ENCODE measurements around the gene NDC1. TPM values are rescaled to one million over a fixed set of nuclear protein-coding genes. Genes with fewer than 3 reads are reported as not detected.
"Not testable (repeated sequence)": the region's sequence is repeated elsewhere in the genome, so short reads cannot be mapped to it uniquely, and the experiment has no call there.

The NDC1 gene, protein sequence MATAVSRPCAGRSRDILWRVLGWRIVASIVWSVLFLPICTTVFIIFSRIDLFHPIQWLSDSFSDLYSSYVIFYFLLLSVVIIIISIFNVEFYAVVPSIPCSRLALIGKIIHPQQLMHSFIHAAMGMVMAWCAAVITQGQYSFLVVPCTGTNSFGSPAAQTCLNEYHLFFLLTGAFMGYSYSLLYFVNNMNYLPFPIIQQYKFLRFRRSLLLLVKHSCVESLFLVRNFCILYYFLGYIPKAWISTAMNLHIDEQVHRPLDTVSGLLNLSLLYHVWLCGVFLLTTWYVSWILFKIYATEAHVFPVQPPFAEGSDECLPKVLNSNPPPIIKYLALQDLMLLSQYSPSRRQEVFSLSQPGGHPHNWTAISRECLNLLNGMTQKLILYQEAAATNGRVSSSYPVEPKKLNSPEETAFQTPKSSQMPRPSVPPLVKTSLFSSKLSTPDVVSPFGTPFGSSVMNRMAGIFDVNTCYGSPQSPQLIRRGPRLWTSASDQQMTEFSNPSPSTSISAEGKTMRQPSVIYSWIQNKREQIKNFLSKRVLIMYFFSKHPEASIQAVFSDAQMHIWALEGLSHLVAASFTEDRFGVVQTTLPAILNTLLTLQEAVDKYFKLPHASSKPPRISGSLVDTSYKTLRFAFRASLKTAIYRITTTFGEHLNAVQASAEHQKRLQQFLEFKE
- total RNA-seq, result 9.3 TPM

DNA sequence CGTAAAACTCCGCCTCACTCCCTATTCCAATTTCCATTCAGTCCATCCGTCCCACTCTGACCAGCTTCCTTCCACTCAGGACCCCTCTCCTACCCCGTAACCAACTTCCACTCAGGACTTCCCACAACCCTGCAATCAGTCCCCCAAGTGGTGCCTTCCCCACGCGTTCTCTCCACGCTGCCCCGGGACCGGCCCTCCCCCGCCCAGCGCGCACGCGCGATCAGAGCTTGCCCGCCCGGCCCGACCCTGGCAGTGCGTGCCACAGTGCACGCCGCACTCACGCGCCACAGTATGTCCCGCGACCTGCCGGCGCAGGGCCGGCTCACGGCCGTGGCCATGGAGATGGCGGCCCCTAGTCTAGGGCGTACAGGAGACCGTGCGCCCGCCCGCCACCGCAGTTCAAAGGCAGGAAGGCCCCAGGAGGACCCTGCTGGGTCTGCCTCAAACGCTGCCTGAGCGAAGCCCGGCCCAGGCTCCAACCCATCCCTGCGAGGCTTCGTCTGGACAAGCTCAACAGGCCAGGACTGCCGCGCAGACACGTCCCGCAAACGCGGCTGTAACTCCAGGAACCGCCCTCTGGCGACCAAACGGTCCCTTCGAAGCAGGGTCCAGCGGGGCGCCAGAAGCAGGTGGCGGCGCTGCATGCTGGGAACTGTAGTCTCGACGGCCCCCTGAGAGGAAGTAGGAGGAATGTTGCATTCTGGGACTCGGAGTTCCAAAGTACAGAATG lies at the start of gene NDC1:
TSS of gene NDC1 (minus strand) at position 373 of the 730 bp plus-strand sequence. CDS start at position 338, 35 bp downstream.
- intact Hi-C loops (cut with DNase I), result loop anchor here (1.0 to 5.0 kb wide), 4 partner anchors 49 to 926 kb away; partner anchors contain the start of genes LRRC42, PARS2, TCEANC2 and TMEM59
- H3K36me3 ChIP-seq, result no peaks in the 10 kb centered on the region
- no peaks in the 10 kb centered on the region for H3K9me3 ChIP-seq
- TF ChIP-seq, protein P1, sequence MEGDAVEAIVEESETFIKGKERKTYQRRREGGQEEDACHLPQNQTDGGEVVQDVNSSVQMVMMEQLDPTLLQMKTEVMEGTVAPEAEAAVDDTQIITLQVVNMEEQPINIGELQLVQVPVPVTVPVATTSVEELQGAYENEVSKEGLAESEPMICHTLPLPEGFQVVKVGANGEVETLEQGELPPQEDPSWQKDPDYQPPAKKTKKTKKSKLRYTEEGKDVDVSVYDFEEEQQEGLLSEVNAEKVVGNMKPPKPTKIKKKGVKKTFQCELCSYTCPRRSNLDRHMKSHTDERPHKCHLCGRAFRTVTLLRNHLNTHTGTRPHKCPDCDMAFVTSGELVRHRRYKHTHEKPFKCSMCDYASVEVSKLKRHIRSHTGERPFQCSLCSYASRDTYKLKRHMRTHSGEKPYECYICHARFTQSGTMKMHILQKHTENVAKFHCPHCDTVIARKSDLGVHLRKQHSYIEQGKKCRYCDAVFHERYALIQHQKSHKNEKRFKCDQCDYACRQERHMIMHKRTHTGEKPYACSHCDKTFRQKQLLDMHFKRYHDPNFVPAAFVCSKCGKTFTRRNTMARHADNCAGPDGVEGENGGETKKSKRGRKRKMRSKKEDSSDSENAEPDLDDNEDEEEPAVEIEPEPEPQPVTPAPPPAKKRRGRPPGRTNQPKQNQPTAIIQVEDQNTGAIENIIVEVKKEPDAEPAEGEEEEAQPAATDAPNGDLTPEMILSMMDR (IDR thresholded peaks at IDR 0.05), result peak in 1 of 3 experiments; percentile 35
- peak; percentile 63 to 93 for DNase-seq (ENCODE audit: low spot score in 2 of 2)
- peak within 1 kb of the TSS; percentile 53 to 83 for H3K4me3 ChIP-seq
- H3K27me3 ChIP-seq, result no peaks in the 10 kb centered on the region
- H3K27ac ChIP-seq, result peak within 1 kb of the TSS; percentile 90 to 97
- H3K4me1 ChIP-seq, result peaks cover 0 to 9% of the 10 kb centered on the region in 2 donors

DNA sequence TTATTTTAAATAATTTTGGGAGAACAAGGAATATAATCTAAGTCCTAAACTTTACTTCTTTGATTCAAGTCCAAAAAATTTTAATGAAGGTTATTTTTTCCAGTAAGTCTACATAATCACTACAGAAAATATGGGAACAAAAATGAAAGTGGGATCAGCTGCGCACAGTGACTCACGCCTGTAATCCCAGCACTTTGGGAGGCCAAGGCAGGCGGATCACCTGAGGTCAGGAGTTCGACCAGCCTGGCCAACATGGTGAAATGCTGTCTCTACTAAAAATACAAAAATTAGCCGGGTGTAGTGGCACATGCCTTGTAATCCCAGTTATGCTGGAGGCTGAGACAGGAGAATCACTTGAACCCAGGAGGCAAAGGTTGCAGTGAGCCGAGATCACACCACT lies 45.5 kb upstream of the NDC1 start:
- DNase-seq (ENCODE audit: low spot score in 2 of 2); H3K27ac ChIP-seq; H3K4me3 ChIP-seq; H3K9me3 ChIP-seq; H3K4me1 ChIP-seq; H3K27me3 ChIP-seq; intact Hi-C loops (cut with DNase I): not testable (repeated sequence)
- H3K36me3 ChIP-seq, result peaks cover 27 to 31% of the 10 kb centered on the region in 2 donors

DNA sequence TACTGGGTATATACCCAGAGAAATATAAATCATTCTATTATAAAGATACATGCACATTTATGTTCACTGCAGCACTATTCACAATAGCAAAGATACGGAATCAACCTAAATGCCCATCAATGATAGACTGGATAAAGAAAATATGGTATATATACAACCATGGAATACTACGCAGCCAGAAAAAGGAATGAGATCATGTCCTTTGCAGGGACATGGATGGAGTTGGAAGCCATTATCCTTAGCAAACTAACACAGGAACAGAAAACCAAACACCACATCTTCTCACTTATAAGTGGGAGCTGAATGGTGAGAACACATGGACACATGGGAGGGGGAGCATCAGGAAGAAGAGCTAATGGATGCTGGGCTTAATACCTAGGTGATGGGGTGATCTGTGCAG lies 43.8 kb upstream of the NDC1 start:
- DNase-seq (ENCODE audit: low spot score in 2 of 2); H3K4me3 ChIP-seq; H3K4me1 ChIP-seq; intact Hi-C loops (cut with DNase I); H3K27me3 ChIP-seq; H3K27ac ChIP-seq; H3K9me3 ChIP-seq: not testable (repeated sequence)
- H3K36me3 ChIP-seq, result peaks cover 37 to 39% of the 10 kb centered on the region in 2 donors

DNA sequence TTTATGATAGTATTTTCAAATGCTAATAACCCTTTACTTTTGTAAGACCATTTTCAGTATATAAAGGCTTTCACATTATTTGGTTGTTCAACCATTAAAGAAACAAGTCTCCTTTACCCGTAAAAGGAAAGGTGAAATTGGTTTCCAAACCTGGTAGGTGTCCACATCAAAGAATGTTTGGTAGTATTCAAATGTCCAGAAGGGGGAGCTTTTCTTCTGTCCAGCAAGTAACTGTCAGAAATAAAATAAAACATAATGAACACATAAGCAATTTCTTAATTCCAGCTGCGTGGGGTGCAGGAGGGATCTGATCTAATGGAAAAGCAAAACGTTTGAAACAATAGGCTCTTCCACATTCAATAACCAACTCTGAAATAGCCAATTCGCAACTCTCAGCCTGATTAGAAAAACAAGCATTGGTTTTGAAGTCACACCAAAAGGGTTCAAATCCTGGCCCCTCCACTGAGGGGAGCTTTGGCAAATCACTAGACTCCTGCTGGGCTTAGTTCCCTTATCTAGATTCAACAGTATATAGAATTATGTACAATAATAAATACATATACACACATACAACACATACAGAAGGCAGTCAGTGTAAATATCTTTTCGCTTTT lies 40.5 kb upstream of the NDC1 start:
- DNase-seq (ENCODE audit: low spot score in 2 of 2), result no peak
- H3K9me3 ChIP-seq, result no peaks in the 10 kb centered on the region
- intact Hi-C loops (cut with DNase I), result no loop called here
- no peaks in the 10 kb centered on the region for H3K27me3 ChIP-seq
- H3K27ac ChIP-seq, result no peak overlapping the region
- peaks cover 50 to 67% of the 10 kb centered on the region in 2 donors for H3K36me3 ChIP-seq
- TF ChIP-seq, protein P1 (IDR thresholded peaks at IDR 0.05), result peak; percentile 38 to 62 (median 42)
- H3K4me1 ChIP-seq, result no peaks in the 10 kb centered on the region
- H3K4me3 ChIP-seq, result no peak overlapping the region

DNA sequence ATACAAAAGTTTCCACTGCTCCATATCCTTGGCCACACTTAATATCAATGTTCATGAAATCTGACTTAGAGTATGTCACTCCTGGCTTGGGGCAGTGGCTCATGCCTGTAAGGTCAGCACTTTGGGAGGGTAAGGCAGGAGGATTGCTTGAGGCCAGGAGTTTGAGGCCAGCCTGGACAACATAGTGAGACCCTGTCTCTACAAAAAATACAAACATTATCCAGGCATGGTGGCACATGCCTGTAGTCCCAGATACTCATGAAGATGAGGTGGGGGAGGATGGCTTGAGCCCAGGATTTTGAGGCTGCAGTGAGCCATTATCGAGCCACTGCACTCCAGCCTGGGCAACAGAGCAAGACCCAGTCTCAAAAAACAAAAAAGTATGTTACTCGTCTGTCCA lies 37.1 kb upstream of the NDC1 start:
- H3K27ac ChIP-seq; H3K4me1 ChIP-seq; H3K27me3 ChIP-seq; DNase-seq (ENCODE audit: low spot score in 2 of 2); intact Hi-C loops (cut with DNase I); H3K9me3 ChIP-seq; H3K4me3 ChIP-seq: not testable (repeated sequence)
- H3K36me3 ChIP-seq, result peaks cover 63 to 66% of the 10 kb centered on the region in 2 donors

DNA sequence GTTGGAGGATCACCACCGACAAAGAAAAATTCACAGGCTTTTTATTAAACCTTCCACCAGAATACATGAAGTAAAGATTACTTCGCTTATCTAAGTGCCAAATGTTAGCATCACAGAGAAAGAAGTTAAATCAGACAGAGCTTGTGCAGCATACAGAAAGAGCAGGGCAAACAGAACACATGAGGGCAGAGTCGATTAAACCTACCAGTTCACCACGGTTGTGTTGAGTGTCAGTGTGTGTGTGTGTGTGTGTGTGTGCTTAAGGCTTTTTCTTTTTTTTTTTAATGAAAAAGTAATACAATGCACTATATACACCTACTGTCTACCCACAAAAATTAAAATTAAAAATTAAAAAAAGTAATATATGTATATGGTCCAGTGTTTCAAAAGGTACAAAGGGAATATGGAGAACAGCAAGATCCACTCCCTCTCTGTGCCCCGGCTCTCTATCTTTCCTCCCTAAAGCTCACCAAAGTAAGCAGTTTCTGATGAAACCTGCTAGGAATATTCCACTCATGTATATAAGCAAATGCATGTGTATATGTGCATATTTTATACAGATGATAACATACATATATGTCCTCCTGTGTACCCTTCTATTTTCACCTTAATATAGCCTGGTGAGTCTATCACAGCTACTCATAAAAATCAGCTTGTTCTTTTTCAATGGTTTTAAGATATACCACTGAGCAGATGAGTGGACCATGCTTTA lies 33.8 kb upstream of the NDC1 start:
- H3K4me3 ChIP-seq, result no peak overlapping the region
- TF ChIP-seq, protein P1 (IDR thresholded peaks at IDR 0.05), result no peak
- H3K9me3 ChIP-seq, result no peaks in the 10 kb centered on the region
- no peak overlapping the region for H3K27ac ChIP-seq
- intact Hi-C loops (cut with DNase I), result no loop called here
- H3K36me3 ChIP-seq, result peaks cover 53 to 64% of the 10 kb centered on the region in 2 donors
- DNase-seq (ENCODE audit: low spot score in 2 of 2), result no peak
- H3K27me3 ChIP-seq, result no peaks in the 10 kb centered on the region
- no peaks in the 10 kb centered on the region for H3K4me1 ChIP-seq

Data from ascending aorta (tissue), 2 donors.